ENCODE data around the gene LPAR1.

Gene LPAR1

DNA sequence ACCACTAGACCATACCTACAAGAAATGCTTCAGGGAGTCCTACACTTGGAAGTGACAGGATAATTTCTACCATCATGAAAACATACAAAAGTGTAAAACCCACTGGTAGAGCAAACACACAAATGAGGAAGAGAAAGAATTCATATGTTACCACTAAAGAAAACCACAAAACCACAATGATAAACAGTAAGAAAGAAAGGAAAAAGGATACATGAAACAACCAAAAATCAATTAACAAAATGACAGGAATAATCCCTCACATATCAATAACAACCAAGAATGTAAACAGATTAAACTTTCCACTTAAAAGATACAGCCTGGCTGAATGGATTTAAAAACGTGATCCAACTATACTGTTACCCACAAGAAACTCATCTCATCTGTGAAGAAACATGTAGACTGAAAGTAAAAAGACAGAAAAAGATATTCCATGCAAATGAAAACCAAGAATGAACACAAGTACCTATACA, 83.4 kb downstream of the LPAR1 start:
- DNase-seq (ENCODE audit: low spot score): no peak

DNA sequence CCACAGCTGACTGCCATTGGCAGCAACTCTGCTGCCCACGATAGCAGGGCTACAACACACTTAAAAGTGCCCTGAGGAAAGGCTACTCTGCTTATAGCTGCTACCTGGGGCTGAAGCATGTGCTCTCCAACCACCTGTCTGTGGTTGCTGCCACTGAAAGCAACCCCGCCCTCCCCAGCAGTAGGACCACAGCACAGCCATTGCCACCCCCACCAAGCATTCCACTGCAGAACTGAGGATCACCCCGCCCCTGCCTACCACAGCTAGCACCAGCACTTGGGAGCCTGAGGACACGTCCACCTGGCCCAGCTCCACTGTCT, 85.8 kb downstream of the LPAR1 start:
- DNase-seq (ENCODE audit: low spot score): no peak

DNA sequence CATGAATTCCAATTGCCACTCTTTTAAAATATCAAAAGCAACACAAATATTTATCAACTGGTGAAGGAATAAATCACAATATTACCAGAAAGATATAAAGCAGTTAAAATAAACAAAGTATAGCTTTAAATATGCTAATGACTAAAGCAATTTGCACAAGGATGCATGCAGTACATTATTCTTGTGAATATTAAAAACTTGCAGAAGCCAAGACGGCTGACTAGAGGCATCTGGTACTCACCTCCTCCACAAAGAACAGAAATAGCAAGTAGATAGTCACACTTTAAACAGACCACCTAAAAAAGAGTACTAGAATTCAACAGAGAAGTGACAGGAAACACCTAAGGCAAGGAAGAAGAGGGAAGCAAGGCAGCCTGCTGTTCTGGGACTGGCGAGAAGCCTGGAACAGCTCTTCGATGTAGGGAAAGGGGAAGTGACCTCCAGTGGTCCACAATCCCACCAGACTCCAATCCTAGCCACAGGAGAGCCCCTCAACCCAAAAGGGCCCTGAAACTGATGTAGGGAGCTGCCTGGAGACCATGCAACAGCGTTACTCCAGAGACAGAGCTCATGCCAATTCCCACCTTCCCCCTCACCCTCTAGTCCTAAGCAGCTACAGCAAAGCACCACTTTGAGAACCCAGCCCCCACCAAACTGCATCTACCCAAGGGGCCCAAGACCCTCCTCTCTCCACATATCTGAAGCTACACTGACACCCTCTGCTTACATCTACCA, 86.3 kb downstream of the LPAR1 start:
- no peak for DNase-seq (ENCODE audit: low spot score)

DNA sequence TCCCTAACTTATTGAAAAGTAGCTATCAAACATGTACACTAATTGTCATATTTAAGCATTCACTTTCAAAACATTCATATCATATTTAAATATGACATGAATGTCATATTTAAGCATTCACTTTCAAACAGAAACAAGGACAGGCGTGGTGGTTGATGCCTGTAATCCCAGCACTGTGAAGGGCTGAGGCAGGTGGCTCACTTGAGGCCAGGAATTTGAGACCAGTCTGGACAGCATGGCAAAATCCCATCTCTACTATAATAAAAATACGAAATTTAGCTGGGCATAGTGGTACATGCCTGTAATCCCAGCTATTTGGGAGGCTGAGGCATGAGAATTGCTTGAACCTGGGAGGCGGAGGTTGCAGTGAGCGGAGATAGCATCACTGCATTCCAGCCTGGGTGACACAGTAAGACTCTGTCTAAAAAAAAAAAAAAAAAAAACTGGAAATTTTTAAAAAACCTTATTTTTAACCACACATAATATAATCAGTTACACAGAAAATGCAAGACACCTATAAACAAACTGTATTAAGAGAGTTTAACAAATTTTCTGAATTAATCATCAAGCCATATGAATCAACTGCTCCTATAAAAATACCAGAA, 88.1 kb downstream of the LPAR1 start:
- no peak for DNase-seq (ENCODE audit: low spot score)

DNA sequence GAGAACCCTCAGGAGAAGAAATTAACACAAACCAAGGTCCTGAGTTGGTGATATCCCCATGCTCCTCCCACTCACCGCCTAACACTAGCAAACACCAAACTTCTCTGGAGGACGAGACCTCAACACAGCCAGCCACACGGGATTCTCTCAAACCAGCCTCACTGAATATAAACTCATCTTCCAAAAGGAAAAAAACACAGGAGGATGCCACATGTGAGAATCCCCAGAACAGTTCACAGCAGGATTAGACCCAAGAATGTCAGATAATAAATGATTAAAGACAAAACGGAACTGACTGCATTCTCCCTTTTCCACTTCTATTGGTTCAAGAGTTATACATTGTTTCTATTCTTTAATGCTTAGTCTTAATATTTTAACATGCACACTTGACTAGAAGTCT, 89.2 kb downstream of the LPAR1 start:
- no peak for DNase-seq (ENCODE audit: low spot score)

DNA sequence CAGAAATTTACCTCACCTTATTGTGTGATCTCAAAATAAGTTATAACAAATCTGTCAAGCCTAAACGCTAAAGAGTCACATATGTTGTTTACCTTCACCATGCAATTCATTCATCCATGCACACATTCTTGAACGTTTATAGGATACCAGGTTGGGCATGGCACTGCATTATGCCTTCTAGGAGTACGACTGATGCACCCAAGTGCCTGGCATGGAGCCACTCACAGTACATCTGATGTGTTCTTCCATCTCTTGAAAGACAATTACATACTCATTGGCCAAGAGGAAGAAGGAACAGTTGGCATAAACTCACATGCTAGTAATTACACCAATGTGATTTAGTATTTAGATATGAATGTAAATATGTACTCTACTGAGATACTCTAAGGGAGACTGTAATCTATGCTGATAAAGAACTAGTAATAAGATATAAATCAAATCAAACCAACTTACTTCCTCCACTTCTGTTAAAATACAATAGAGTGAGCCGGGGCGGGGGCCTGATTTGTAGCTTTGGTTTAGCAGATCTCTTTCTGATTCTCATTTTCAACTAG, 90.7 kb downstream of the LPAR1 start:
- no peak for DNase-seq (ENCODE audit: low spot score)

DNA sequence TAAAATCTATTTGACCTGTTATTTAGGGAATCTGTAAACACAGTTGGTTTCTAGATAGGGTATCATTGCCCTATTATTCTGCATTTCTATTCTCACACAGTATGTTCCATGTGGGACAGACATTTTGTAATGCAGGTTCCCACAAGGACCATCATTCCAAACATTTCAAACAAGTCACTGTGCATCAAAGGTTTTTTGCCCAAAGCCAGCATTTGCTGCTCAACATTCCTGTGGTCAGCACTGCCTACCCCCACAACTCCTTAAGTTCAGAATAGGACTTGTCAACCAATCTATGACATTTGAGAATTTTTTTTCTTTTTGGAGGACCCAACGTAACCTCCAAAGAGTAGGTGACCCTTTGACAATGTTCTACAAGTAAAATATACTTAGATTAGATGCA, 95.7 kb downstream of the LPAR1 start:
- DNase-seq (ENCODE audit: low spot score): no peak

DNA sequence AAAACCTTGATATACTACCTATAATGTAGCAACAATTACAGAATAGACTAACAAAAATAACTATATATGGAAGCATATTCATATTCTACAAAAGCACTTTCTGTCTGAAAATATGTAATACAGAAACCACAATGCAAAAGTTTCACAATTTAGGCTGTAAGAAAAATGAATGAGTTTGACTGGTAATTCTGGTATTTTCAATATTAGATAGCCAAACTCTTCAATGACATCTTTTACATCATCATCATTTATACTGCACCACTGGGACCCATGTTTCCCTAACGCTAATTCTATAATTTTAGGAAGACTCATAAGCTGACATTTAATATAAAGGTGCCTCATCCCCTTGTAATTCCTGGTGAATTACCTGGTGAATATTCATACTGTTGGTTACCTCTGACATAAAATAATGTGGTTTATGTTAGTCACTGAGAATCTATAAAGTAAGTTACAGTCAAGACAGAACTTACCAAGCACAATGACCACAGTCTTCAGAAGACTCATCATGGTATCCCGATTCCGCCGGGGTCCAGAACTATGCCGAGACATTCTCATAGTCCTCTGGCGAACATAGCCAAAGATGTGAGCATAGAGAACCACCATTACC, 97.2 kb downstream of the LPAR1 start:
- no peak for DNase-seq (ENCODE audit: low spot score)

DNA sequence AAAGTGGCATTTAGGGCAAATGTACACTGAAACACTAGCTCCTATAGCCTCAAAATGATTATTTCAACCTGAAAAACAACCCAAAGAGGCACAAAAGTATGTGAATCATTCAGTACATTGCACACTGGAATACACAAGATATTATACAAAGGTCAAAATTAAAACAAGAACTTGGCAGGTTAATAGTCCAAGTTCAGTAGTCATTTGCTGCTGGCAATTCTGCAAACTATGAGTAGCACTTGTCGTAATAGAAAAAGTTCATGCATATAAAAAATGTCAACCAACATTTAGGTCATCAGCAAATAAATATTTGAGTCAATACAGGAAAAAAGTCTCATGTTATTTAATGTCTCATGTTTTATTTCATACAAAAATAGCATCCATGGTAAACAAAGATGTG, 98.7 kb downstream of the LPAR1 start:
- no peak for DNase-seq (ENCODE audit: low spot score)

DNA sequence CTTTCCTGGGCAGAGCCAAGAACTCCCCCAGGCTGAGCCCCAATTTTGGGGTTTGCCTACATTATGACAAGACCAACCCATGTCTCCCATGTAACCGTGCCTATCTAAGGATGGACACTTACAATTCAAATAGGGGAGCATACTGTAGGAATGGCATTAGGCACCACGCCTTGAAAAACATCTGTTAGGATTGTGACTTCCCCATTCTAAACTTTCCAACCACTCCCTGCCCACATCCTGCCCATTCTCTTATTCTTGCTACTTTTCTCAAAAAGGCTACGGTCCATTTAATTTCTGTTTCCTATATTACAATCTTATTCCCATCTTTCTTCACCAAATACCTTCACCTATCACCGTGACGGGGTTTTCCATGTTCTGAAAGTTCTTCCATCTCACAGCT, 99.2 kb downstream of the LPAR1 start:
- DNase-seq (ENCODE audit: low spot score): no peak

DNA sequence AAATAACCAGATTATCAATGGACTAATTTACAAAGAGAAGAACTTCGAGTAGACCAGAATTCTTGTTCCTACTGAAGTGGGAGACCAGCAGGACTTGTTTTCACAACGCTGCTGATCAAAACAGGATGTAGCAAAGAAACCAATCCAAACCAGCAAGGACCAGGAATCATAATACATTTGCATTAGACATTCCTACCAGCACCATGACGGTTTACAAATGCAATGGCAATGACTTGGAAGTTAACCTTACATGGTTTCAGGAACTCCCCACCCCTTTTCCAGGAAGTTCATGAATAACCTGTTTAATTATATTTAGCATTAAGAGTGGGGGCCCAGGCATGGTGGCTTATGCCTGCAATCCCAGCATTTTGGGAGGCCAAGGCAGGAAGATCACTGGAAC, 100.0 kb downstream of the LPAR1 start:
- no peak for DNase-seq (ENCODE audit: low spot score)

DNA sequence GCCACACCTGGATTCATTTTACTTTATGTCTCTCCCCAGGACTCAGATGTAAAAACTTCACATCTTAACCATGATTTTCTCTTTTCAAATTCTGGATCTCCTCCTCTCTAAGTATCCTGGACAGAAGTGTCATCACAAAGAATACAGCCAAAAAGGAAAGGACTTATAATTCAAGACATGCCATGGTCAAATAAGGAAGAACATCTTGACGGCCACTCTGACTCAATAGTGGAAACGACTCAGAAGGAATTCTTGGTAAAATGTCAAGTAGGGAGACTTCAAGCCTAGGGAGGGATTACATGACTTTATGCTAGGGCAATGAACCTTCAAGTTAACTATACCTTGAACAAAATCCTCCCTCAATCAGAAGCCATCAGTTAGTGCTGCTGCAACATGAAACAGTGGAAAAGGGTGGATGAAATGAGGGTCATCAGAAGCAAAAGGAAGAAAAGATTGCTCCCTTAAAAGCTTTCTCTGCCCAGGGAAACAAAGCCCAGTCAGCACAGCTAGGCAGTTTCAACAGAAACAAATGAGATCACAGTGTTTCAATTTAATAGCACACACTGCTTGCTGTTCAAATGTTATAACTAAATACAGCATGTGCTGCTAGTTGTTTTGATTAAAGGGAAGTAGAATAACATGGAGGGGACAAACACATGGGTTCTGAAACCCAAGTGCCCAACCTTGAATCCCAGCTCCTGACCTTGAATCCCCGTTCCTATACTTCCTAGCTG, 101.4 kb downstream of the LPAR1 start:
- DNase-seq (ENCODE audit: low spot score): peak; percentile 8

DNA sequence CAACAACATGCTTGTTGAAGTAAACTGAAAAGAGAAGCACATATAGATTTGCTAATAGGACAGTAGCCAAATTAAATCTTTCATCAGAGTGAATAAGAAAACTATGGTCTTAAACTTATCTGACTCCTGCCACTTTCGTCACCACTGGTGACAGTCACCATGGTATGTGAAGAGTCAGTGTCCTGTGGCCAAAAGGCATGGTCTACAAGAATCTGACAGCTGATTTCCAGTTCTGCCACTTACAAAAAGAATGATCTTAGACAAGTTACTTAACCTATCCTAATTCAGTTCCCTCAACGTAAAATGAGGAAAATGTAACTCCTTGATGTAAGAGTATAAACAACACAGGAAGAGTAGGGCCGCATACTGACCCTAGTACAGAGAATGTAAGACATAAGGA, 102.0 kb downstream of the LPAR1 start:
- DNase-seq (ENCODE audit: low spot score): no peak

DNA sequence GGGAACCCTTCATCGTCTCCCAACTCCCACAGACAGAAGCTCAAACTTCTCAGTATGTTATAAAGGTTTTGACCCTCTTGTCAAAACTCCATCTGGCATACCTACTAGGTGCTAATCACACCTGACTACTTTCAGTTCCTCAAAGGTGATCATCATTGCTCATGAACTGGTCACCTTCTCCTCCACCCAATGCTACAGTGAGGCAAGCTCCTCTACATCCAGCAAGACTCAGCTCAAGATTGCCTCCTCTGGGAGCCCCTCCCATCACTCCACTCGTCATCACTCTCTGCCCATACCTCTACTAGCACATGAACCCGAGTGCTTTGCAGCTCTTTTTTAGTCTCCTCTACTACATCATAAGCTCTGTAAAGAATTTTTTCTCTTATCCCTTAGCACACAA, 102.4 kb downstream of the LPAR1 start:
- no peak for DNase-seq (ENCODE audit: low spot score)

DNA sequence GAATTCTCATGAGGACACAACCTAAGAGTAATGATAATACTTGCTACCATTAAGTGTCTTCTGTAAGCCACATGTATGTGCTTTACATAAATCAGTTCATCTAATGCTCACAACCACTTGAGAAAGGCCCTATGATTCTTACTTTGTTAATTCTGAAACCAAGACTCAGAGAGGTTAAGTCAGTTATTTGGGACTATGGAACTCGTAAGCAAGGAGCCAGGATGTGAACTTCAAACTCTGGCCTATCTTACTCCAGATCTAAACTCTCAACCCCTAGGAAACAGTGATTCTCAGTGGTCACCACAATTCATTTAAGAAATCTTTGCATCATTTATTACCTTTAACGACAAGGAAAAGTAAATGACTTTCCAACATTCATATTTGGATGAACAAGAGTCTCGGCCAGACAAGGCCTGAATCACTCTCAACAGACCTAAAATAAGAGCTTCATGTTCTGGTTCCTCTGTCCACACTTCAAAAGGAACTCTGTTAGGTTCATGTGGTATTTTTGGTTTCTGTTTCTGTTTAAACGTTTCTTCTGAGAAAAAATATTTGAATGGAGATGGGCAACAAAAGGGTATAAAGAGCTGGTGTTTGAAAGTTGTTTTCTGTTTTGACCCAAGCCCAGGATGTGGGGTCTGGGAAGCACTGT, 104.8 kb downstream of the LPAR1 start:
- no peak for DNase-seq (ENCODE audit: low spot score)

DNA sequence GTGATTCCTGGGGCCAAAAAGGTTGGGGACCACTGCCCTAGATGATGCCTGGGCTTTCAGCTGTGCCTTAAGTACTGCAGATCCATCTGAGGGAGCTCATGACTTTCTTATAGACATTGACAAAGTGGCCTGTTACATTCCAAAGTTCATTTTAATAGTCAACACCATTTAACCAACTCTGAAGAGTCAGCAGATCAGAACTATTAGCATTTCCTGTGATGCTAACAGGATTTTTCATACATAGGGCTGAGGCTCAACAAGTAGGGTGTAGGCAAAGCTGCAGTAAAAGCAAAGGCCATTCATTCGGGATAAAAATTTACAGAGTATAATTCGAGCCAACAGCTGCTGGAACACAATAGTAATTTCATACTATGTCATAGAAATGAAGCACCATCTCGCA, 105.4 kb downstream of the LPAR1 start:
- DNase-seq (ENCODE audit: low spot score): no peak

DNA sequence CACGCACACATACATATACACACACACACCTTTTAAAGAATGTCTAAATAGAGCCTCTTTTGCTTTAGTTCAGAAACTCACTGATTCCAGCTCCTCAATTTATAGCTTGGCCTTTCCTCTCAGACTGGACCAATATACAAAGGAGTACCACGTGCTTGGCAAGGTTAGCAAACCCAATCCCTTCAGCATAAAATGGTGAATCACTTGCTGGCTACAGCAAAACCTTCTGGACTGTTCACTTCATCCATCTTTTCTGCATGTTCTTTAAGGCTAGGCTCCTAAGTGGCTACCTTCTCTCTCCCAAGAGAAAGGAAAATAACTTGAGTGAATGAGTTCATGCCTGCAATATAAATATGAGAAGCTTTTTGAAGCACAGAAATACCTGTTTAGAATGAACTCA, 109.7 kb downstream of the LPAR1 start:
- DNase-seq (ENCODE audit: low spot score): no peak

DNA sequence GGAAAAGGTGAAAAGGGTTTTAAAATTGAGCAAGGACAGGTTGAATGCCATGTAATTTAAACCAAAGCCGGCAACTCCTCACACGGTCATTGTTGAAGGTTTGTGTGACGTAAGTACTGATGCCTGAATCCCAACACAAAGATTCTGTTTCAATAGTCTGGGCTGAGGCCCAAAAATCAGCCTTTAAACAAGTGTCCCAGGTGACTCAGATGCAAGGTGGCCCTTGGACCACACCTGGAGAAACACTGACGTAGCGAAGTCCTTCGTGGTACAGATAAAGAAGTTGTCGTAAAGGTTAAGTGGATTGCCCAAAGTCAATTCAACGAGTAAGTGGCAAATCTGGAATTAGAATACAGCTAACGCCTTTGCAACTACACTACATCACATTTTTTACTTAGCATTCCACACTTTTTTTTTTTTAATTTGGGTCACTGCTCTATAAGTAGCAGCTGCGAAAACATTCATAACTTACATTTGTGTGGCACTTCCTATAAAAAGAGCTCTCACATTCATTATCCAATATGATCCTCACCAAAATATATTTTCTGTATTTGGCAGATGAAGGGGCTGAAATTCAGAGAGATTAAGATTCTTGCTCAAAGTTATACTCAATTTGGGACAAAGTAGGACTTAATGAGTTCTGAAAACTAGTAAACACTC, 111.3 kb downstream of the LPAR1 start:
- DNase-seq (ENCODE audit: low spot score): no peak

DNA sequence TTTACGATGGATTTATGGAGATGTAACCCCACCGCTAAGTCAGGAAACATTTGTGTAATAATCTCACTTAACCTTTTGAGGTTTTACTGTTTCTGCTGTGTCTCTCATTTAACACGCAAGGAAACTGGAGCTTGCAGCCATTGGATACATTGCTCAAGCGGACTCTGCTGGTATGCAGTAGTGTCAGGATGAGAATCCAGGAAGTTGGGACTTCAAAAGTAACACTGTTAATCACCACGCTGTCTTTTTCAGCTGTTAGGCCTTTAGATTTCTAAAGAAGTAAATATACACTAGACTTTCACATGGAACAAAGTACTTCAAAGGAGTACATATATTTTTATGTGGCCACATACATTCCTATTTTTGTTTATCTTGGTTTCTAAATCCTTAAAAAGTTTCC, 114.7 kb downstream of the LPAR1 start:
- no peak for DNase-seq (ENCODE audit: low spot score)

DNA sequence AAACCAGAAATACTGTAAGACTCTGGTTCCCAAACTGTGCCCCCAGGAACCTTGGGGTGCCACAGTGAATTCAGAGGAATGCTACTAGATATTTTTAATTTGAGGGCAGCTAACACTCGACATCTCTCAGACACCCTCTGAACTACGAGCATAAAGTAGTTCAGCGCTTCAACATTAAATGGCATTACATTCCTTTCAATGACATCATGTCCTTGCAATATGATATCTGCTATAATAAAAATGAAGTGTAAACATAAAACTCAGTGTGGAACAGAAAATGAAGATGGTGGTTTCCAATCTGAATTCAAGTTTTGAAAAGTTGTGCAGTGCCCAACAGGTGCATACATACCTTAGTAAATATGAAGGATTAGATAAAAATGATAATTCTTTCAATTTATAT, 116.1 kb downstream of the LPAR1 start:
- no peak for DNase-seq (ENCODE audit: low spot score)

DNA sequence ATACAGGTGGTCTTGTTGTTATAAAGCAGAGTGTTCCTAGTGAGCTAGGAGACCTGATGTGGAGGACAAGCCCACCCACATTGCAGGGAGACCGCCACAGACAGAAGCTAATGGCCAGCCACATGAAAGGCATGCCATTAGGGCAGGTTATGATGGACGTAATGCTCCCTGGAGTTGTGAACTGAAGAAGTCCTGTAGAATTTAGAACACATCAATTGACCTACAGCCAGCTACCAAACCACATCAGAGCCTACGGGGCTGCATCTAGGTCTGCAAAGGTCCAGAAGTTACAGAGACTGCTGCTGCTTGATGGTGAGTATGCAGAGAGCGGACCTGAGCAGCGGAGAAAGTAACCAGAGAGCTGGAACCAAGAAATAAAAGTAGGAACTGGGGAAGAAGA, 116.6 kb downstream of the LPAR1 start:
- no peak for DNase-seq (ENCODE audit: low spot score)

DNA sequence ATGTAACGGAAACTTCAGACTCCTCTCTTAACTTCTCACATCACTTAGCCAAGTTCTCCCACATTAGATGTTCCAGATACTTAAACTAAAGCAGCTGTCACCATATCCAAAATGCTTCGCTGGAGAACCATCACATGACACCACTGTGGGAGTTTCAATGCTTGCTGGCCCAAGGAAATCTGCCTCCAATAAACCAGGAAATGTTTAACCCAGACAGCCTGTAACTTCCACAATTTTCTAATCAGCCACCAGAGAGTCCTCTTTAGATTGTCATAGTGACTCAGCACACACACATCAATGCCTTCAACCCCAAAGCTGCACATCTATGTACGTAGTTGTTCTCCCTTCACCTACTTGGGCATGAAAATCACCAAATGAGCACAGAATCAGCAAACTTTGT, 118.7 kb downstream of the LPAR1 start:
- DNase-seq (ENCODE audit: low spot score): no peak

Data from kidney capillary endothelial cell (primary cell).